Gastroesophageal sphincter (tissue), 3 donors: ENCODE data around the gene PRKN.

Source experiments
- POLR2A ChIP-seq, 2 donors: fragments of 450-650 bp; IDR thresholded peaks; one replicate each; pipeline ENCODE4 v1.6.1; 2017; ENCODE audit warnings: antibody characterized with exemption in 2 of 2, mild to moderate bottlenecking in 2 of 2, moderate library complexity in 1 of 2
- TF ChIP-seq, protein P1 (sequence below), 4 experiments: fragments of 200-600 bp in 2 of 4; fragments of 450-650 bp in 2 of 4; sonication (generic) in 1 of 4; IDR thresholded peaks; one replicate each; pipeline ENCODE4 v1.5.1; 2017 to 2019; ENCODE audit warnings: antibody characterized with exemption in 4 of 4, mild to moderate bottlenecking in 2 of 4, moderate library complexity in 2 of 4

DNA sequence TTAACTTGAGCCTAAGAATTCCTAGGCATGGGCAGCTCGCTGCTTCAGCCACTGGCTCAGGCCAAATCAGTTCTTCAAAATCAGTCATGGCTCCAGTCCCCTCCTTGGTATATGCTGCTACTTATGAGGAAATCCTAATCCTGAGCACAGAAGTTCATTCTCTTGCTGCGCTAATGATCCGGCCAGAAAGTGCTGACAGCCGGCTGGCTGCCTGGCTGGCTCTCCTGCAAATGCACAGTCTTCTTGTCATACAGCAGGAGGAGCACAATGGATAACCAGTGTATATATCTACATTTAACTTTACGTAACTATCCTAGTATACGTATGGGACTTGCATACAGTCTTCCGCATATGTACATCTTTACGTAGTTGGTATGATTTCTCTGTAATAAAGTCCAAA lies 500.8 kb downstream of the PRKN start:
- TF ChIP-seq, protein P1, sequence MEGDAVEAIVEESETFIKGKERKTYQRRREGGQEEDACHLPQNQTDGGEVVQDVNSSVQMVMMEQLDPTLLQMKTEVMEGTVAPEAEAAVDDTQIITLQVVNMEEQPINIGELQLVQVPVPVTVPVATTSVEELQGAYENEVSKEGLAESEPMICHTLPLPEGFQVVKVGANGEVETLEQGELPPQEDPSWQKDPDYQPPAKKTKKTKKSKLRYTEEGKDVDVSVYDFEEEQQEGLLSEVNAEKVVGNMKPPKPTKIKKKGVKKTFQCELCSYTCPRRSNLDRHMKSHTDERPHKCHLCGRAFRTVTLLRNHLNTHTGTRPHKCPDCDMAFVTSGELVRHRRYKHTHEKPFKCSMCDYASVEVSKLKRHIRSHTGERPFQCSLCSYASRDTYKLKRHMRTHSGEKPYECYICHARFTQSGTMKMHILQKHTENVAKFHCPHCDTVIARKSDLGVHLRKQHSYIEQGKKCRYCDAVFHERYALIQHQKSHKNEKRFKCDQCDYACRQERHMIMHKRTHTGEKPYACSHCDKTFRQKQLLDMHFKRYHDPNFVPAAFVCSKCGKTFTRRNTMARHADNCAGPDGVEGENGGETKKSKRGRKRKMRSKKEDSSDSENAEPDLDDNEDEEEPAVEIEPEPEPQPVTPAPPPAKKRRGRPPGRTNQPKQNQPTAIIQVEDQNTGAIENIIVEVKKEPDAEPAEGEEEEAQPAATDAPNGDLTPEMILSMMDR (IDR thresholded peaks at IDR 0.05), result no peak
- no peak for TF ChIP-seq POLR2A (IDR thresholded peaks at IDR 0.05)
